ENCODE measurements around the gene FAM168A.
"Not testable (repeated sequence)": the region's sequence is repeated elsewhere in the genome, so short reads cannot be mapped to it uniquely, and the experiment has no call there.

FAM168A gene

DNA sequence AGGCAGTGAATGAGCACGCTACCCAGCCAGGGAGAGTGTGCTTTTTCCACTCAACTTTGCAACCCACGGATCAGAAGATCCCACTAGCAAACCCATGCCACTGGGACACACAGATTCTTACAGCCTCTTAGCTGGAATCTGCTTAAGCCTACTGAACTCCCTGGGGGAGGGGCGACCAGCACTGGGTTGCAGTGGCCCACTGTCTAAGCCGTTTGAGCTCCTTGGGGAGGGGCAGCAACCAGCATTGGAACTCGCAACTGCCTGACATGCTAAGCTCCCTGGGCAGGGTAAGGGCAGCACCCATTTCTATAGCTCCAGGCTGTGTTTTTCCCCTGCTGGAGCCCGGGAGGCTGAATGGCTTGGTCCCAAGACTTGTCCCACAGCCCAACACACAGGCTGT, 99.6 kb downstream of the FAM168A start:
- Histone ChIP-seq H3K4me1 (ENCODE audit: control insufficient read depth, insufficient read depth, low read length) (no peaks in the 10 kb centered on the region), H3K27me3 (ENCODE audit: control insufficient read depth, insufficient read depth, low read length) (no peaks in the 10 kb centered on the region), H3K9ac (ENCODE audit: low read length) (no peak overlapping the region), H3K4me3 (ENCODE audit: low read length) (no peak overlapping the region), H3K27ac (ENCODE audit: low read depth, low read length) (no peak overlapping the region), H3K36me3 (ENCODE audit: control insufficient read depth, insufficient read depth, low read length) (no peaks in the 10 kb centered on the region)

GRCh38 chr11:73496134-73496533, 101.8 kb downstream of the FAM168A start:
- Histone ChIP-seq H3K27me3 (ENCODE audit: control insufficient read depth, insufficient read depth, low read length) (no peaks in the 10 kb centered on the region), H3K27ac (ENCODE audit: low read depth, low read length) (no peak overlapping the region), H3K36me3 (ENCODE audit: control insufficient read depth, insufficient read depth, low read length) (no peaks in the 10 kb centered on the region), H3K4me3 (ENCODE audit: low read length) (no peak overlapping the region), H3K9ac (ENCODE audit: low read length) (no peak overlapping the region), H3K4me1 (ENCODE audit: control insufficient read depth, insufficient read depth, low read length) (no peaks in the 10 kb centered on the region)

- Histone ChIP-seq H3K36me3 (ENCODE audit: control insufficient read depth, insufficient read depth, low read length) (no peaks in the 10 kb centered on the region), H3K27ac (ENCODE audit: low read depth, low read length) (no peak overlapping the region), H3K4me3 (ENCODE audit: low read length) (no peak overlapping the region), H3K27me3 (ENCODE audit: control insufficient read depth, insufficient read depth, low read length) (no peaks in the 10 kb centered on the region), H3K4me1 (ENCODE audit: control insufficient read depth, insufficient read depth, low read length) (no peaks in the 10 kb centered on the region), H3K9ac (ENCODE audit: low read length) (no peak overlapping the region)
Measured at GRCh38 chr11:73495731-73496130, 102.2 kb downstream of the FAM168A start.

- H3K27ac ChIP-seq (ENCODE audit: low read depth, low read length): no peak overlapping the region
- H3K9ac ChIP-seq (ENCODE audit: low read length): no peak overlapping the region
- no peaks in the 10 kb centered on the region for H3K27me3 ChIP-seq (ENCODE audit: control insufficient read depth, insufficient read depth, low read length)
- H3K4me3 ChIP-seq (ENCODE audit: low read length): no peak overlapping the region
- H3K36me3 ChIP-seq (ENCODE audit: control insufficient read depth, insufficient read depth, low read length): no peaks in the 10 kb centered on the region
- no peaks in the 10 kb centered on the region for H3K4me1 ChIP-seq (ENCODE audit: control insufficient read depth, insufficient read depth, low read length)
Measured at GRCh38 chr11:73493956-73494598, 103.8 kb downstream of the FAM168A start.

DNA sequence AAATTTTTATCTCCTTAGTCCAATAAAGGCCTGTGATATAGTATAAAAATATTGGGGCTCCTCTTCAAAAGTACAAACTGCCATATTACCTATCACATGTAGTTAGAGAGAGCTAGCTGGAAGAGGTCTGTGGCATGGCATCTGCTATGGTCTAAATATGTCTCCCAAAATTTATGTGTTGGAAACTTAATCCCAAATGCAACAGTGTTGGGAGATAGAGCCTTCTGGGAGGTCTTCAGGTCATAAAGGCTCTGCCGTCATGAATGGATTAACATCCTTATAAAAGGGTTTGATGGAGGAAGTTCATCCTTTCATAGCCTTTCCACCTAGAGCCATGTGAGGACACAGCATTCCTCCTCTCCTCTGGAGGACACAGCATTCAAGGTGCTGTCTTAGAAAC, 116.3 kb downstream of the FAM168A start:
- H3K4me1 ChIP-seq (ENCODE audit: control insufficient read depth, insufficient read depth, low read length): no peaks in the 10 kb centered on the region
- no peak overlapping the region for H3K27ac ChIP-seq (ENCODE audit: low read depth, low read length)
- no peak overlapping the region for H3K9ac ChIP-seq (ENCODE audit: low read length)
- no peaks in the 10 kb centered on the region for H3K27me3 ChIP-seq (ENCODE audit: control insufficient read depth, insufficient read depth, low read length)
- no peaks in the 10 kb centered on the region for H3K36me3 ChIP-seq (ENCODE audit: control insufficient read depth, insufficient read depth, low read length)
- no peak overlapping the region for H3K4me3 ChIP-seq (ENCODE audit: low read length)

- no peaks in the 10 kb centered on the region for H3K4me1 ChIP-seq (ENCODE audit: control insufficient read depth, insufficient read depth, low read length)
- no peak overlapping the region for H3K9ac ChIP-seq (ENCODE audit: low read length)
Measured at GRCh38 chr11:73480677-73481076, 117.2 kb downstream of the FAM168A start.

DNA sequence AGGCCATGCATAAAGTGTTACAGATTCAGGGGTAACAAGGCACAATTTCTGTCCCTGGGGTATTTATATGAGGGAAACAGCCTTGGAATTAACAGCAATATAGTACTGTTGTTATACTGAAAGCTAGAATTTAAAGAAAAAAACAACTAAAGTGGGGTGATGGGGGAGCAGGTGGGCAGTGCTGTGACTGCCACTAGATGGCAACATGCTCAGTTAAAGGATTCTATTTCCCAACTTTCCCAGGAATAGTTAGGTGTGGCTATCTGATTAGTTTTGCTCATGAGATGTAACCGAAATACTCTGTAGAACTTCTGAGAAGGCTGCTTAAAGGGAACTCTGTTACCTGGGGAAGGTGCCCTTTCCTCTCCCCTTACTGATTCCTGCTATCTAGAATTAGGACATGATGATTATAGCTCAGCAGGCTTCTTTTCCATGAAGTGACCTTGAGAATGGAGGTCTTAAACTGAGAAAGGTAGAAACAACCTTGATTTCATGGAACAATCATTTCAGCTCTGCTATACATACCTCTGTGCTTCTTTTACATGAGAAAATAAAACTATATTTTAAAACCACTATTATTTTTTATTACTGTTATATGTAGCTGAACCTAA, 119.1 kb downstream of the FAM168A start:
- no peaks in the 10 kb centered on the region for H3K36me3 ChIP-seq (ENCODE audit: control insufficient read depth, insufficient read depth, low read length)
- H3K9ac ChIP-seq (ENCODE audit: low read length): no peak overlapping the region
- H3K4me3 ChIP-seq (ENCODE audit: low read length): no peak overlapping the region
- H3K27me3 ChIP-seq (ENCODE audit: control insufficient read depth, insufficient read depth, low read length): no peaks in the 10 kb centered on the region
- no peaks in the 10 kb centered on the region for H3K4me1 ChIP-seq (ENCODE audit: control insufficient read depth, insufficient read depth, low read length)
- H3K27ac ChIP-seq (ENCODE audit: low read depth, low read length): no peak overlapping the region

More at GRCh38 chr11:73480677-73481076, 117.2 kb downstream of the FAM168A start:
- Histone ChIP-seq H3K36me3 (ENCODE audit: control insufficient read depth, insufficient read depth, low read length) (no peaks in the 10 kb centered on the region), H3K4me3 (ENCODE audit: low read length) (no peak overlapping the region), H3K27me3 (ENCODE audit: control insufficient read depth, insufficient read depth, low read length) (no peaks in the 10 kb centered on the region), H3K27ac (ENCODE audit: low read depth, low read length) (no peak overlapping the region)

GRCh38 chr11:73477518-73477917, 120.4 kb downstream of the FAM168A start:
- H3K9ac ChIP-seq (ENCODE audit: low read length): no peak overlapping the region
- no peaks in the 10 kb centered on the region for H3K36me3 ChIP-seq (ENCODE audit: control insufficient read depth, insufficient read depth, low read length)
- H3K27ac ChIP-seq (ENCODE audit: low read depth, low read length): no peak overlapping the region

DNA sequence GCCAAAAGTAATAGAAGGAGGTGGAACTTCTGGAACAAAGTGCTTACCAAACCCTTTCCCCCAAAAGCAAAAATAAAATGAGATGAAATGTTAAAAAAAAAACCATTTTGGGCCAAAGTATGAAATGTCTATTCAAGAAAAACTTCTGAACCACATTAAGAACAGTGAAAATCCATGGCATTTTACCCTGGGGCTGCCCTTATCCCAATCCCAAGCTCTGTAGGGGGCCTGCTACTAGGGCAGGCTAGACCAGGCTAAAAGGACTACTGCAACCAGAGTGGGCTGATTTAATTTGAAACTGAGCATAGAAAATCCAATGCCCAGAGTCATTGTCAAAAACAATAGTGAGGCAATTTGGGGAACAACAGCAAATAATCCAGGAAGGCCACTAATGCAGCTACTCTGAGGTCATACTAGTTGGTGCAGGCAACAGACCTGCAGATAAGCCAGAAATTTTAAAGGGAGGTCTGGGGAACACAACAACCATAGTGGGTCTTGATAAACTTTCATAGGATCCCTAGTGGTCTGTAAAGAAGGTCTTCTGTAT, 122.3 kb downstream of the FAM168A start:
- Histone ChIP-seq H3K27me3 (ENCODE audit: control insufficient read depth, insufficient read depth, low read length) (no peaks in the 10 kb centered on the region), H3K36me3 (ENCODE audit: control insufficient read depth, insufficient read depth, low read length) (no peaks in the 10 kb centered on the region), H3K9ac (ENCODE audit: low read length) (no peak overlapping the region), H3K4me1 (ENCODE audit: control insufficient read depth, insufficient read depth, low read length) (no peaks in the 10 kb centered on the region), H3K27ac (ENCODE audit: low read depth, low read length) (no peak overlapping the region), H3K4me3 (ENCODE audit: low read length) (no peak overlapping the region)

More at GRCh38 chr11:73477518-73477917, 120.4 kb downstream of the FAM168A start:
- Histone ChIP-seq H3K27me3 (ENCODE audit: control insufficient read depth, insufficient read depth, low read length) (no peaks in the 10 kb centered on the region), H3K4me3 (ENCODE audit: low read length) (no peak overlapping the region), H3K4me1 (ENCODE audit: control insufficient read depth, insufficient read depth, low read length) (no peaks in the 10 kb centered on the region)

GRCh38 chr11:73473252-73473651, 124.7 kb downstream of the FAM168A start:
- H3K9ac ChIP-seq (ENCODE audit: low read length): no peak overlapping the region

GRCh38 chr11:73470036-73470612, 127.8 kb downstream of the FAM168A start:
- not testable (repeated sequence) for H3K27me3 ChIP-seq (ENCODE audit: control insufficient read depth, insufficient read depth, low read length); H3K4me1 ChIP-seq (ENCODE audit: control insufficient read depth, insufficient read depth, low read length); H3K27ac ChIP-seq (ENCODE audit: low read depth, low read length); H3K36me3 ChIP-seq (ENCODE audit: control insufficient read depth, insufficient read depth, low read length); H3K9ac ChIP-seq (ENCODE audit: low read length); H3K4me3 ChIP-seq (ENCODE audit: low read length)

More at GRCh38 chr11:73473252-73473651, 124.7 kb downstream of the FAM168A start:
- Histone ChIP-seq H3K4me1 (ENCODE audit: control insufficient read depth, insufficient read depth, low read length) (no peaks in the 10 kb centered on the region), H3K4me3 (ENCODE audit: low read length) (no peak overlapping the region), H3K27ac (ENCODE audit: low read depth, low read length) (no peak overlapping the region), H3K36me3 (ENCODE audit: control insufficient read depth, insufficient read depth, low read length) (no peaks in the 10 kb centered on the region), H3K27me3 (ENCODE audit: control insufficient read depth, insufficient read depth, low read length) (no peaks in the 10 kb centered on the region)

GRCh38 chr11:73469401-73469800, 128.5 kb downstream of the FAM168A start:
- H3K27me3 ChIP-seq (ENCODE audit: control insufficient read depth, insufficient read depth, low read length): no peaks in the 10 kb centered on the region
- H3K36me3 ChIP-seq (ENCODE audit: control insufficient read depth, insufficient read depth, low read length): no peaks in the 10 kb centered on the region
- H3K9ac ChIP-seq (ENCODE audit: low read length): no peak overlapping the region
- no peak overlapping the region for H3K27ac ChIP-seq (ENCODE audit: low read depth, low read length)
- H3K4me1 ChIP-seq (ENCODE audit: control insufficient read depth, insufficient read depth, low read length): peaks cover 2% of the 10 kb centered on the region
- no peak overlapping the region for H3K4me3 ChIP-seq (ENCODE audit: low read length)
